Panc1 (cell line): ENCODE measurements around the gene MAP3K20.

ENCODE experiments used
- CTCF ChIP-seq: fragments of 450-650 bp; IDR thresholded peaks from 2 replicates; pipeline ENCODE4 v1.5.1; 2017; ENCODE audit warnings: mild to moderate bottlenecking
- POLR2AphosphoS5 ChIP-seq: IDR thresholded peaks from 2 replicates; pipeline ENCODE4 v1.6.1; 2012; ENCODE audit warnings: mild to moderate bottlenecking, low read depth, low read length, moderate library complexity

GRCh38 chr2:173240083-173240482 is 164.4 kb downstream of the MAP3K20 start:
- TF ChIP-seq POLR2AphosphoS5 (no peak), CTCF (no peak)
